A673 (cell line): ENCODE results near the gene CTNNA3. TPM values are rescaled to one million over a fixed set of nuclear protein-coding genes. Genes with fewer than 3 reads are reported as not detected.

Source experiments
- BruUV-seq: library from RNA; stranded (reverse); fragments of 400-500 nt; replicated peaks from 2 replicates; lab custom pipeline; 2021; lab: Mats Ljungman, UMichigan
- CTCF ChIA-PET: fragments of 300-600 bp; sonication (Branson Sonifier 250); formaldehyde crosslinking; loops from one replicate; lab custom pipeline; 2022; ENCODE audit warnings: antibody characterized with exemption; lab: Charles Lee
- POLR2A ChIA-PET: fragments of 300-600 bp; sonication (Branson Sonifier 250); formaldehyde crosslinking; loops from one replicate; lab custom pipeline; 2022; ENCODE audit warnings: antibody characterized with exemption; ENCODE audit not compliant: low non-redundant PET; lab: Charles Lee
- DNase-seq: peaks from one replicate; pipeline ENCODE4 v3.0.0-alpha.2; 2015; ENCODE audit warnings: low spot score
- H3K27ac ChIP-seq: fragments of 200-600 bp; sonication (generic); 2 replicates; pipeline ENCODE4 v1.5.1; 2016; ENCODE audit warnings: mixed run types, low read depth, mild to moderate bottlenecking, mixed read lengths, antibody characterized with exemption, low read length; ENCODE audit not compliant: poor library complexity, severe bottlenecking
- H3K27me3 ChIP-seq: fragments of 200-600 bp; sonication (generic); replicated peaks from 2 replicates; pipeline ENCODE4 v1.6.1; 2017; ENCODE audit warnings: mixed run types, low read depth, mild to moderate bottlenecking, mixed read lengths, antibody characterized with exemption, low read length; ENCODE audit not compliant: insufficient read depth, poor library complexity
- H3K36me3 ChIP-seq: fragments of 200-600 bp; sonication (generic); 2 replicates; pipeline ENCODE4 v1.6.1; 2016; ENCODE audit warnings: mixed run types, mild to moderate bottlenecking, mixed read lengths, antibody characterized with exemption, low read length; ENCODE audit not compliant: insufficient read depth, poor library complexity, severe bottlenecking
- H3K4me1 ChIP-seq: fragments of 200-600 bp; sonication (generic); 2 replicates; pipeline ENCODE4 v1.6.1; 2017; ENCODE audit warnings: mixed run types, mild to moderate bottlenecking, mixed read lengths, antibody characterized with exemption, low read length; ENCODE audit not compliant: insufficient read depth, poor library complexity, severe bottlenecking
- H3K4me3 ChIP-seq: fragments of 200-600 bp; sonication (generic); 2 replicates; pipeline ENCODE4 v1.5.1; 2016; ENCODE audit warnings: low read depth, mixed run types, mild to moderate bottlenecking, mixed read lengths, low read length; ENCODE audit not compliant: poor library complexity, severe bottlenecking
- H3K9me3 ChIP-seq: fragments of 200-600 bp; sonication (generic); 2 replicates; pipeline ENCODE4 v1.6.1; 2016; ENCODE audit warnings: mixed run types, low read depth, mild to moderate bottlenecking, mixed read lengths, antibody characterized with exemption, low read length; ENCODE audit not compliant: poor library complexity, severe bottlenecking
- EZH2 ChIP-seq: fragments of 200-600 bp; sonication (generic); IDR thresholded peaks from 2 replicates; pipeline ENCODE4 v1.6.1; 2017; ENCODE audit warnings: borderline replicate concordance, low read depth, mild to moderate bottlenecking, mixed read lengths, antibody characterized with exemption, low read length; ENCODE audit not compliant: poor library complexity, severe bottlenecking
- intact Hi-C: fragments of 100-400 bp; cut with micrococcal nuclease; formaldehyde crosslinking; loops from one replicate; pipeline ENCODE4 v1.10.0; 2022; ENCODE audit not compliant: unreplicated experiment
- total RNA-seq: library from RNA; stranded (reverse); gene quantifications from 2 replicates; pipeline ENCODE4 v1.2.3, GENCODE V29; 2021
- TF ChIP-seq, protein P1 (sequence below): fragments of 300-800, 200-600 bp; sonication (generic); conservative IDR thresholded peaks from 2 replicates; pipeline ENCODE4 v1.5.1; 2017; ENCODE audit warnings: low read depth, mild to moderate bottlenecking, antibody characterized with exemption, low read length, moderate library complexity, mixed read lengths

Gene CTNNA3
- total RNA-seq, 1 experiment from 2014 or later, result not detected

- no TSS peak for BruUV-seq
- Histone ChIP-seq H3K27ac (no peak overlapping the region), H3K4me3 (no peak overlapping the region), H3K27me3 (no peaks in the 10 kb centered on the region), H3K4me1 (no peaks in the 10 kb centered on the region), H3K36me3 (no peaks in the 10 kb centered on the region), H3K9me3 (no peaks in the 10 kb centered on the region)
- CTCF ChIA-PET, result no interaction called here
- TF ChIP-seq, protein P1, sequence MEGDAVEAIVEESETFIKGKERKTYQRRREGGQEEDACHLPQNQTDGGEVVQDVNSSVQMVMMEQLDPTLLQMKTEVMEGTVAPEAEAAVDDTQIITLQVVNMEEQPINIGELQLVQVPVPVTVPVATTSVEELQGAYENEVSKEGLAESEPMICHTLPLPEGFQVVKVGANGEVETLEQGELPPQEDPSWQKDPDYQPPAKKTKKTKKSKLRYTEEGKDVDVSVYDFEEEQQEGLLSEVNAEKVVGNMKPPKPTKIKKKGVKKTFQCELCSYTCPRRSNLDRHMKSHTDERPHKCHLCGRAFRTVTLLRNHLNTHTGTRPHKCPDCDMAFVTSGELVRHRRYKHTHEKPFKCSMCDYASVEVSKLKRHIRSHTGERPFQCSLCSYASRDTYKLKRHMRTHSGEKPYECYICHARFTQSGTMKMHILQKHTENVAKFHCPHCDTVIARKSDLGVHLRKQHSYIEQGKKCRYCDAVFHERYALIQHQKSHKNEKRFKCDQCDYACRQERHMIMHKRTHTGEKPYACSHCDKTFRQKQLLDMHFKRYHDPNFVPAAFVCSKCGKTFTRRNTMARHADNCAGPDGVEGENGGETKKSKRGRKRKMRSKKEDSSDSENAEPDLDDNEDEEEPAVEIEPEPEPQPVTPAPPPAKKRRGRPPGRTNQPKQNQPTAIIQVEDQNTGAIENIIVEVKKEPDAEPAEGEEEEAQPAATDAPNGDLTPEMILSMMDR, result no peak
- TF ChIP-seq EZH2, result no peak
- POLR2A ChIA-PET, result no interaction called here
- DNase-seq, result no peak
- intact Hi-C loops, result no loop called here
Observed at GRCh38 chr10:66777665-66778064, 918.3 kb downstream of the CTNNA3 start.

DNA sequence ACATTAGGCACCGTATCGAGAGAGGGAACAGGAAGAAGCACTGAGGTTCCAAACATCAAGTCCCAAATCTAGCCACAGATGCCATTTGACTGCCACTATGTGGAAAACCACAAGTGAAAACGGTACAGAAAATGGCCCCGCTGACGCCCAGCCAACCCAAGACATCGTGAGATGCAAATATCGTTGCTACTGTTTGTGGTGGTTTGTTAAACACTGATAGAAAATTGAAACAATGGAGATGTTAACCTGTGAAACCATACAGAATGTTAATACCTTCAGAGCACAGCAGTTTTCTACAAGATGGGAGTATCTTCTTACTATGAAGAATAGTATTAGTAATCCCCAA is 922.5 kb downstream of the CTNNA3 start:
- Histone ChIP-seq H3K9me3 (no peaks in the 10 kb centered on the region), H3K4me3 (no peak overlapping the region), H3K36me3 (no peaks in the 10 kb centered on the region), H3K27ac (no peak overlapping the region), H3K4me1 (no peaks in the 10 kb centered on the region), H3K27me3 (no peaks in the 10 kb centered on the region)
- ChIA-PET CTCF (no interaction called here), POLR2A (no interaction called here)
- no TSS peak for BruUV-seq
- TF ChIP-seq, protein P1, result no peak
- no peak for TF ChIP-seq EZH2
- intact Hi-C loops, result no loop called here
- DNase-seq, result no peak

DNA sequence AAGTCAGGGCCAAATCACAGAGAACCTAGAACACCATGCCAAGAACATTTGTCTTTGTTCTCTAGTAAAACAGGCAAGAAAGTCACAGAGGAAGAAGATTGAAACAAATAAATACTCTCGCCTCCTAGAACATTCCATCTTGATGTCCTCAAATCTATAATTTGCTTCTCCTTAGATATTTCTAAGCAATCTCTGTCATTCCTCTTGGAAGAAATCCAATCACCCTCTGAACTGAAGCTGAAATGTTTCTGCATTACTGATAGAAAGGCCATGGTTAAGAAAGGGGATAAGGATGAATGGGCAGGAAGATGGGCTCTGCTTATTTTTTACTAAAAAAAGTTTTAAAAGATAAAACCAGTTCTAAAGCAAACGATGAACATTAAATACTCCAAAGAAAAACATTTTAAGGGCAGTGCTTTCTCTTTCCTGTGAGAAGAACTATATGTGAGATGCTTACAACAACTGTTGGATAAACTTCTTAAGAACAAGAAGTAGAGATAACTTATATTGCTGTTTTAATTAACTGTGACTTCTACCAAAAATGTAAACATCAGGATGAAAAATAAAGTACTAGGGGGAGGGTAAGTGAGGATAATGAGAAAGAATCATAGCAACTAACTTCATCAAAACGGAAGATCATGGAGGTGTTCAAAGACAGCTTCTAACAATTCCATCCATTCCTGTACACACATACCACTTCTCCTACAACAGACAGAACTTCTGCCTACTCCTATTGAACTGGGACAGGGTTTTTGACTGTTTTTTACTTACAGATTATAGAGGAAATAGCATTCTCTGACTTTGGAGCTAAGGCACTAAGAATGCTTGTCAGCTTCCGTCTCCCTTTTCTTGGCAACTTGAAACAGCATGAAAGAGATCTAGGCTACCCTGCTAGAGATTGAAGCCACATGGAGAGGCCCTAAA is 923.2 kb downstream of the CTNNA3 start:
- no peak for DNase-seq
- intact Hi-C loops, result no loop called here
- H3K4me3 ChIP-seq, result no peak overlapping the region
- no peaks in the 10 kb centered on the region for H3K9me3 ChIP-seq
- CTCF ChIA-PET, result no interaction called here
- BruUV-seq, result no TSS peak
- H3K4me1 ChIP-seq, result no peaks in the 10 kb centered on the region
- no peak for TF ChIP-seq EZH2
- TF ChIP-seq, protein P1, result no peak
- POLR2A ChIA-PET, result no interaction called here
- H3K27me3 ChIP-seq, result no peaks in the 10 kb centered on the region
- no peaks in the 10 kb centered on the region for H3K36me3 ChIP-seq
- H3K27ac ChIP-seq, result no peak overlapping the region
